Endodermal cell (in vitro differentiated cells): Measurements from ENCODE around the gene PLAGL1. TPM values are rescaled to one million over a fixed set of nuclear protein-coding genes. Genes with fewer than 3 reads are reported as not detected.

Source experiments
- DNase-seq: peaks from one replicate; pipeline ENCODE4 v3.0.0-alpha.2; 2017
- H3K27ac ChIP-seq: 2 replicates; pipeline ENCODE4 v1.5.1; 2013; ENCODE audit warnings: mild to moderate bottlenecking, low read depth, low read length, moderate library complexity
- H3K27me3 ChIP-seq: 2 replicates; pipeline ENCODE4 v1.6.1; 2013; ENCODE audit warnings: mild to moderate bottlenecking, low read length, moderate library complexity; ENCODE audit not compliant: insufficient read depth, control insufficient read depth, poor library complexity, severe bottlenecking
- H3K36me3 ChIP-seq: 2 replicates; pipeline ENCODE4 v1.7.0; 2013; ENCODE audit warnings: mild to moderate bottlenecking, low read length, moderate library complexity; ENCODE audit not compliant: control insufficient read depth, insufficient read depth
- H3K4me1 ChIP-seq: one replicate; pipeline ENCODE4 v1.7.0; 2013; ENCODE audit warnings: low read length; ENCODE audit not compliant: control insufficient read depth, insufficient read depth
- H3K4me3 ChIP-seq: 2 replicates; pipeline ENCODE4 v1.5.1; 2013; ENCODE audit warnings: mild to moderate bottlenecking, low read length, moderate library complexity
- H3K9ac ChIP-seq: 2 replicates; pipeline ENCODE4 v1.6.1; 2013; ENCODE audit warnings: mild to moderate bottlenecking, low read length, moderate library complexity; ENCODE audit not compliant: poor library complexity, severe bottlenecking; ENCODE audit errors: extremely low read depth
- H3K9me3 ChIP-seq: 2 replicates; pipeline ENCODE4 v1.6.1; 2013; ENCODE audit warnings: mild to moderate bottlenecking, low read length, moderate library complexity; ENCODE audit not compliant: control insufficient read depth
- H3K27ac Mint-ChIP-seq: 2 replicates; pipeline ENCODE4 v1.8.0; 2020; ENCODE audit warnings: mixed read lengths
- H3K27me3 Mint-ChIP-seq: 2 replicates; pipeline ENCODE4 v1.8.0; 2021; ENCODE audit warnings: mild to moderate bottlenecking, mixed read lengths; ENCODE audit not compliant: insufficient read depth
- H3K36me3 Mint-ChIP-seq: 2 replicates; pipeline ENCODE4 v1.8.0; 2020; ENCODE audit warnings: low read depth, mixed read lengths
- H3K4me1 Mint-ChIP-seq: 2 replicates; pipeline ENCODE4 v1.8.0; 2020; ENCODE audit warnings: mixed read lengths
- H3K4me3 Mint-ChIP-seq: 2 replicates; pipeline ENCODE4 v1.8.0; 2020; ENCODE audit warnings: mild to moderate bottlenecking, moderate library complexity, mixed read lengths
- H3K9me3 Mint-ChIP-seq: 2 replicates; pipeline ENCODE4 v1.8.0; 2020; ENCODE audit warnings: mild to moderate bottlenecking, mixed read lengths
- CTCF ChIP-seq: fragments of 200-600 bp; sonication (generic); conservative IDR thresholded peaks from 2 replicates; pipeline ENCODE4 v1.5.0; 2021; ENCODE audit warnings: antibody characterized with exemption, mild to moderate bottlenecking
- WGBS, 2 experiments: methylation state at CpG; one replicate each; pipeline versions ENCODE4 v1.1.5 to v1.1.7; 2013; ENCODE audit warnings: missing lambda C conversion rate in 2 of 2, mixed read lengths in 1 of 2; ENCODE audit not compliant: insufficient coverage in 1 of 2, insufficient read length in 1 of 2; 5-methylcytosine and 5-hydroxymethylcytosine counted together
- long read RNA-seq, 4 experiments: library from polyadenylated mRNA in 2 of 4; library from RNA in 1 of 4; library from capped mRNA in 1 of 4; stranded (forward) in 3 of 4; unstranded in 1 of 4; transcript quantifications; one replicate each; pipeline ENCODE4 v2.0.0, GENCODE V29; 2020 to 2021; ENCODE audit warnings: inconsistent platforms in 1 of 4
- polyA plus RNA-seq, 2 experiments: library from polyadenylated mRNA; stranded (reverse); fragments of 50-300 nt; gene quantifications; one replicate each; pipeline ENCODE4 v1.2.3, GENCODE V29; 2013
- total RNA-seq, 2 donors: library from RNA; stranded (reverse); fragmentation: NEBNext Ultra II Directional in 1 of 2; extraction: Animal tissue kit (Norgen Biotek cat#: 25700) in 1 of 2; gene quantifications; 2 replicates in 1 of 2; 3 replicates in 1 of 2; pipeline ENCODE4 v1.2.1, GENCODE V29; 2021

The PLAGL1 gene
- total RNA-seq, result 1 to 10 TPM; 1.4 to 1.6 TPM
- polyA plus RNA-seq (2013, experiment 1 of 2), result 87.8 TPM
- polyA plus RNA-seq (2013, experiment 2 of 2), result 69.3 TPM
- long read RNA-seq, experiment 1, result 0 reads
- long read RNA-seq, experiment 2, partial matches to known transcripts, result 1 of 2 reads
- long read RNA-seq, experiment 2, other reads (novel, unspliced or antisense), result 1 of 2 reads
- long read RNA-seq, experiment 3, partial matches to known transcripts, result 0 of 4 reads
- long read RNA-seq, experiment 3, other reads (novel, unspliced or antisense), result 4 of 4 reads
- long read RNA-seq, experiment 4, result 0 reads

GRCh38 chr6:144008120-144008811 lies at the start of gene PLAGL1:
Gene PLAGL1 (minus strand): TSS chr6:144008259. CDS start chr6:143948136, 60,123 bp downstream.
- Histone ChIP-seq H3K36me3 (no peaks in the 10 kb centered on the region), H3K9ac (peak within 1 kb of the TSS; percentile 34), H3K27ac (no peak within 1 kb of the TSS), H3K4me3 (peak within 1 kb of the TSS; percentile 85), H3K4me1 (no peaks in the 10 kb centered on the region), H3K27me3 (peaks cover 27% of the 10 kb centered on the region), H3K9me3 (no peaks in the 10 kb centered on the region)
- WGBS, 2 experiments, result 37 to 63% methylated on average over 33 to 75 of the region's 75 CpGs
- H3K9me3 Mint-ChIP-seq, result peaks cover 19% of the 10 kb centered on the region
- peak within 1 kb of the TSS; percentile 45 for H3K4me3 Mint-ChIP-seq
- H3K4me1 Mint-ChIP-seq, result no peaks in the 10 kb centered on the region
- peaks cover 73% of the 10 kb centered on the region for H3K27me3 Mint-ChIP-seq
- DNase-seq, result peak; percentile 78
- no peak for TF ChIP-seq CTCF
- no peaks in the 10 kb centered on the region for H3K36me3 Mint-ChIP-seq
- no peak within 1 kb of the TSS for H3K27ac Mint-ChIP-seq

GRCh38 chr6:144055121-144055931 lies 47.3 kb upstream of the PLAGL1 start:
- no peak for DNase-seq
- Mint-ChIP-seq H3K27me3 (peaks cover 50% of the 10 kb centered on the region), H3K4me3 (no peak overlapping the region), H3K4me1 (peaks cover 6% of the 10 kb centered on the region), H3K27ac (no peak overlapping the region), H3K9me3 (no peaks in the 10 kb centered on the region), H3K36me3 (no peaks in the 10 kb centered on the region)
- H3K4me3 ChIP-seq, result no peak overlapping the region
- TF ChIP-seq CTCF, result no peak
- H3K27me3 ChIP-seq, result peaks cover 3% of the 10 kb centered on the region
- H3K27ac ChIP-seq, result no peak overlapping the region
- no peaks in the 10 kb centered on the region for H3K9me3 ChIP-seq
- H3K4me1 ChIP-seq, result peaks cover 4% of the 10 kb centered on the region
- WGBS, 2 experiments, result 88 to 100% methylated on average over 1 to 6 of the region's 6 CpGs
- no peaks in the 10 kb centered on the region for H3K36me3 ChIP-seq
- no peak overlapping the region for H3K9ac ChIP-seq

GRCh38 chr6:144053601-144054000 lies 45.5 kb upstream of the PLAGL1 start:
- WGBS, 2 experiments, result 83 to 100% methylated on average over 1 to 3 of the region's 3 CpGs
- no peak overlapping the region for H3K4me3 Mint-ChIP-seq
- no peaks in the 10 kb centered on the region for H3K36me3 ChIP-seq
- no peak for TF ChIP-seq CTCF
- H3K27ac ChIP-seq, result no peak overlapping the region
- H3K27ac Mint-ChIP-seq, result no peak overlapping the region
- no peak for DNase-seq
- peaks cover 17% of the 10 kb centered on the region for H3K9me3 ChIP-seq
- no peak overlapping the region for H3K4me3 ChIP-seq
- peaks cover 55% of the 10 kb centered on the region for H3K27me3 Mint-ChIP-seq
- peaks cover 16% of the 10 kb centered on the region for H3K9me3 Mint-ChIP-seq
- peaks cover 4% of the 10 kb centered on the region for H3K4me1 ChIP-seq
- peaks cover 6% of the 10 kb centered on the region for H3K4me1 Mint-ChIP-seq
- H3K36me3 Mint-ChIP-seq, result peaks cover 1% of the 10 kb centered on the region
- H3K27me3 ChIP-seq, result peaks cover 15% of the 10 kb centered on the region
- H3K9ac ChIP-seq, result no peak overlapping the region
